GM21526 (cell line): ENCODE data around the gene FAM227B.
"Not testable (repeated sequence)": the region's sequence is repeated elsewhere in the genome, so short reads cannot be mapped to it uniquely, and the experiment has no call there.

Experiments
- ATAC-seq: cut with Tn5 transposase; IDR thresholded peaks from one replicate; pipeline ENCODE4 v1.9.1; 2021; ENCODE audit warnings: moderate library complexity; ENCODE audit not compliant: unreplicated experiment, low FRiP score

FAM227B gene

GRCh38 chr15:49619226-49619625, 1.4 kb downstream of the FAM227B start:
- no peak for ATAC-seq

DNA sequence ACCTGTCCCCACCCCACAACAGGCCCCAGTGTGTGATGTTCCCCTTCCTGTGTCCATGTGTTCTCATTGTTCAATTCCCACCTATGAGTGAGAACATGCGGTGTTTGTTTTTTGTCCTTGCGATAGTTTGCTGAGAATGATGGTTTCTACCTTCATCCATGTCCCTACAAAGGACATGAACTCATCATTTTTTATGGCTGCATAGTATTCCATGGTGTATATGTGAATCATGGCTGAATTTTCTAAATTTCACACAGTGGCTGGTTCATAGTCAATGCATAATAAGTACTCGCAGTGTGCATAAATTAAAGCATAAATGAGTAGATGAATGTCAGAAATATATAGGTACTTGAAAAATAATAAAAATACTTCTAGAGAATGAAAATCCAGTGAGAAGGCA, 8.4 kb downstream of the FAM227B start:
- ATAC-seq = not testable (repeated sequence)

DNA sequence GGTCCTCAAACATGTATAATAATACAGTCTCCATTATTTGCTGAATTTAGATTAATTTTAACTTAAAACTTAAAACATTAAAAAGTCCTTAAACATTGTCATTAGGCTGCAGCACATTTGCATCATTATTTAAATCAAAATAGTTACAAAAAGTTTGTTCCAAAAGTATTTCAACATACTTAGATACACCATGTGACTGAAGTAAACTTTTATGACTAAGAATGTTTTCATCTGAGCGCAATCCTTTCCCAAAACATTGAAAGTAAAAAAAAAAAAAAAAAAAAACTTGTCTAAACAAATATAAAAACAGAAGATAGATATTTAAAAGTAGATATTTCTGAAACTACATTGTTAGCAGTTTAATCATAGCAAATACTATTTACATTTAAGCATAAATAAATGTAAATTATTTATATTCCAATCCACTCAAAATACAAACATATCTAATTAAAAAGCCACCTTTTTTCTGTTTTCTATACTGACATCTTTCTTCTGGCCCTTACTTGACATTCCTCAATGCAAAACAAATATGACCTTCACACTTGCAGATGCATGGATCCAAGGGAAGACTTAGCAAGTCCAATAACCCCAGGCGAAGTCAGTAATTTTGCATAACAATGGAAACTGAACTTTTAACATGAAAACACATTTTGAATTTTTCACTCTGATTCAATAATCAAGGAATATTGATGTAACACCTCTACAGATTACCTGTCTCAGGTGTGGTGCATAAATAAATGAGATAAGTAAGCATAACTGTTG, 10.3 kb downstream of the FAM227B start:
- ATAC-seq = no peak

DNA sequence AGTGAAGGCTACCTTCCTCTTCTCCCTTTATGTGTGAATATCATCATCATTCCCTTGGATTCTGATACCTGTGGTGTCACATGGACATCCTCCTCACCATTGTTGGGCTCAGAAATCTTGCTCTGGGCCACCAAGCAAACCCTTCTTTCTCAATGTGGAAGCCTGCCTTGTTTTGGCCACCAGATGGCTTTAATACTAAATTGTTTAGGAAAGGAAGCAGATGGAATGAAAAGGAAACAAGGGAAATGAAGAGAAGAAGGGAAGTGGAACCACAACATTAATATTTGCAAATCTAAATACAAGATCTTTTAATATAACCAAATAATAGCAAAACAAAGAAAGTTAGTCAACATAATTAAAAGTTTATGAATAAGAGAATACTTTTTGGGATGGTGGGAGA, 14.0 kb downstream of the FAM227B start:
- ATAC-seq = no peak

DNA sequence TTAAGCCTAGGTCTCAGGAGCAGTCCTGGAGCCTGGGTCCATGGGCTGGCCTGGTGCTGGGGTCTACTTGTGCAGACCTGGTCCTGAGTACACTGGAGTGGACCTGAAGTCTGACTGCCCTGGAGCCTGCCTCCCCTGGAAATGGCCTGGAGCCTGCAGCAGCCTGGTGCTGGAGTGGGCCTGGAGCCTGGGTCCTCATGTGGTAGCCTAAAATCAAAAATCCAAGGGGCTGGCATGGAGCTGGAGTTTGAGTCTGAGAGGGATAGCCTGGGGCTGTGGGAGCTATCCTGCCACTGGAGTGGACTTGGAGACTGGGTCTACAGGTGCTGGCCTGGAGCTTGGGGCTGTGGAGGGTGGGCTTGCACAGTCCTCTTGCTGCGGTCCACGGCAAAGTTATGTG, 15.0 kb downstream of the FAM227B start:
- no peak for ATAC-seq

DNA sequence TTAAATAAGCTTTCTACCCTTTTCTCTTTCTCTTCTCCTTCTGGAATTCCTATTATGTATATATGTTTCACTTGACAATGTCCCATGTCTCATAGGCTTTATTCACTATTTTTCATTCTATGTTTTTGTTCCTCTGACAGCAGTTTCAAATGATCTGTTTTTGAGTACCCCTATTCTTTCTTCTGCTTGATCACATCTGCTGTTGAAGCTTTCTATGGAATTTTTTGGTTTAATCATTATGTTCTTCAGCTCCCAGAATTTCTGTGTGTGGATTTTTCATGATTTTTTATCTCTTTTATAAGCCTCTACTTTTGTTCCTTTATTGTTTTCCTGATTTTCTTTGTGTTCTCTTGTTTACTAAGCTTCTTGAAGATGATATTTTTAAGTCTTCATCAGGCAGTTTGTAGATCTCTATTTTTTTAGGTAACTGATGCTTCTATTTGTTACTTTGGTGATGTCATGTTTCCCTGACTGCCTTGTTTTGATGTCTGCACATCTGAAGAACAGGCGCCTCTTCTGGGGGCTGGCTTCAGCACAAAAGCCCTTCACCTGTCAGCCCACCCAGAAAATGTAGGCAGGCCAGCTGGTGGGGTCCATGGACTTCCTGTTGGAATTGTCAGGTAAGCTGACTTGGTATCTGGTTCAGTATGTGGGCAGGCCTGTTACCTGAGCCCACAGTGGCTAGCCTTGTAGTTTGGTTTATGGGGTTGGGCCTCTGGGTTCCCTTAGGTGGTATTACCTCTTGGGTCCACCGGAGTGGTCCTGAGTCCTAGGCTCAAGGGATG, 15.8 kb downstream of the FAM227B start:
- no peak for ATAC-seq

DNA sequence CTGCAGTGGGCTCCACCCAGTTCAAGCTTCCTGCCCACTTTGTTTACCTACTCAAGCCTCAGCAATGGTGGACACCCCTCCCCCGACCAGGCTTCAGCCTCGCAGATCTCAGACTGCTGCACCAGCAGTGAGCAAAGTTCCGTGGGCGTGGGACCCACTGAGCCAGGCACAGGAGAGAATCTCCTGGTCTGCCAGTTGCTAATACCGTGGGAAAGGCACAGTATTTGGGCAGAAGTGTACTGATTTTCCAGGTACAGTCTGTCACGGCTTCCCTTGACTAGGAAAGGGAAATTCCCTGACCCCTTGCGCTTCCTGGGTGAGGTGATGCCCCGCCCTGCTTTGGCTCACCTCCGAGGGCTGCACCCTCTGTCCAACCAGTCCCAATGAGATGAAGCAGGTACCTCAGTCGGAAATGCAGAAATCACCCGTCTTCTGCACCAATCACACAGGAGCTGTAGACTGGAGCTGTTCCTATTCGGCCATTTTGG, 27.7 kb downstream of the FAM227B start:
- not testable (repeated sequence) for ATAC-seq

DNA sequence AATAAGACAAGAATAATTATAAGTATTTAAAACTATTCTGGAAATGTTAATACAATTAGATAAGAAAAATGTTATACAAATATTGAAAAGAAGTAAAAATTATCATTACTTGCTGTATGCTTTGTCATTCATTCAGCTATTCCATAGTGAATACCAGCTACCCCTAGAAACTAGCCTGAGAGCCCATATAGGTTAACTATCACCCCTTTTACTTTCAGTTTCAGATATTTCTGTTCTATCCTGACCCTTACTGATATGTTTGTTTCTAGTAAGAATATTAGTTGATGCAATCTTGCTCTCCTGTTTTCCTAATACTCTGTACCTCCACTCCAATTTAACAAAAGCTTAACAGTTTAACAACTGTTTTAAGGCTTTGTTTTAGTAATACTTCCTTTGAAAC, 31.6 kb downstream of the FAM227B start:
- no peak for ATAC-seq

- ATAC-seq = no peak
Observed at GRCh38 chr15:49573421-49573820, 47.2 kb downstream of the FAM227B start.

- ATAC-seq = no peak
Observed at GRCh38 chr15:49570672-49571071, 49.9 kb downstream of the FAM227B start.

GRCh38 chr15:49570174-49570573, 50.4 kb downstream of the FAM227B start:
- ATAC-seq = no peak

- ATAC-seq = no peak
Observed at GRCh38 chr15:49560045-49560444, 60.6 kb downstream of the FAM227B start.

- no peak for ATAC-seq
Observed at GRCh38 chr15:49558929-49559328, 61.7 kb downstream of the FAM227B start.

DNA sequence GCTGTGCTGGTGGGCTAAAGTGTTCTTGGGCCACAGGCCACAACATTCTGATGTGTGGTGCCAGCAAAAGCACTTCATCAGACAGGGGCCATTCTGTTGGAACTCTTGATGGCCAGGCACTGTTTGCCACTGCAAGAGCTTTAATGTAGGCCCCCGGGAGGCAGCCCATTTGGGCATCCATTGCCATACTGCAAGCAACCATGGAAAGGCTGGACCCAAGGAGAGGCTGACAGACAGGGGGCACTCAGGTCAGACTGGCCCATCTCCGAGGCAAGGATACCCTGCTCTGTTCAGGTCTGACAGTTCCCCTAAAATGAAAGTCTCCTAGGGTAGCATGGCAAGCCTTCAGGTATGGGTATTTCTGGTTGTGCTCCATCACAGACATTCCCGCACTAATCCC, 64.2 kb downstream of the FAM227B start:
- no peak for ATAC-seq

- ATAC-seq = not testable (repeated sequence)
Observed at GRCh38 chr15:49550342-49550741, 70.3 kb downstream of the FAM227B start.

DNA sequence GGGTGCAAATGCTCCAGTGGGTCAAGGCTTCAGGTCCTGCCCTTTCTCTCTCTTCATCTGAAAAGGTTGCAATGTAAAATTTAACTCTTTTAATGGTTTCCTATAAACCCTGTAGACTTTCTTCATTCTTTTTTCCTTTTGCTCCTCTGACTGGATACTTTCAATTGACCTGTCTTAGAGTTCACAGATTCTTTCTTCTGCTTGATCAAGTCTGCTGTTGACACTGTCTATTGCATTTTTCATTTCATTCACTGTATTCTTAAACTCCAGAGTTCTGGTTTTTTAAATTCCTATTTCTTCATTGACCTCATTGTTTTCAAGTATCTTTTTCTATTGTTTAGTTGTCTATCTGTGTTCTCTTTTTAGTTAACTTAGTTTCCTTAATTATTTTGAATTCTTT, 82.1 kb downstream of the FAM227B start:
- ATAC-seq = no peak

- no peak for ATAC-seq
Observed at GRCh38 chr15:49530092-49530491, 90.5 kb downstream of the FAM227B start.

- no peak for ATAC-seq
Observed at GRCh38 chr15:49528289-49528688, 92.3 kb downstream of the FAM227B start.

DNA sequence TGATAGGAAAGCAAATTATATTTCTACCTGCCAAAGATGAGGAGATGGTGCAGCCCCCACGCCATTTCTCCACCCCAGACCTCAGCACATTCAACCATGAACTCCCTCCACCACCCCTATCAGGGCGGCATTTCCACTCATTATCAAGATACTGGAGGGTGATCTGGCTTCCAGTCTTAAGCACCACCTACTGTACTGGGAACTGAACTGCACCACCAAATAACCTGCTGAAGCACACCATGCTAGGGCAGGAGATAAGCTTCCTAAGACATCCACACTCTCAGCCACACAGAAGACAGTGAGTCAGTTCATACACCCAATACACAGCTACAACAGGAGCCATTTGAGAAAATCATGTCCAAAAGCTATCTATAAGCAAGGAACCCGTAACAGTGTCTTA, 98.8 kb downstream of the FAM227B start:
- no peak for ATAC-seq

DNA sequence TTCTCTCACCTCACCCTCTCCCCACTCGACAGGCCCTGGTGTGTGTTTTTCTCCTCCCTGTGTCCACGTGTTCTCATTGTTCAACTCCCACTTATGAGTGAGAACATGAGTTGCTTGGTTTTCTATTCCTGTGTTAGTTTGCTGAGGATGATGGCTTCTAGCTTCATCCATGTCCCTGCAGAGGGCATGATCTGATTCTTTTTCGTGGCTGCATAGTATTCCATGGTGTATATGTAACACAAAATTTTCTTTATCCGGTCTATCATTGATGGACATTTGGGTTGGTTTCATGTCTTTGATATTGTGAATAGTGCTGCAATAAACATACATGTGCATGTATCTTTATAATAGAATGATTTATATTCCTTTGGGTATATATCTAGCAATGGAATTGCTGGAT, 107.9 kb downstream of the FAM227B start:
- not testable (repeated sequence) for ATAC-seq

GRCh38 chr15:49507261-49507660, 113.4 kb downstream of the FAM227B start:
- ATAC-seq = no peak

DNA sequence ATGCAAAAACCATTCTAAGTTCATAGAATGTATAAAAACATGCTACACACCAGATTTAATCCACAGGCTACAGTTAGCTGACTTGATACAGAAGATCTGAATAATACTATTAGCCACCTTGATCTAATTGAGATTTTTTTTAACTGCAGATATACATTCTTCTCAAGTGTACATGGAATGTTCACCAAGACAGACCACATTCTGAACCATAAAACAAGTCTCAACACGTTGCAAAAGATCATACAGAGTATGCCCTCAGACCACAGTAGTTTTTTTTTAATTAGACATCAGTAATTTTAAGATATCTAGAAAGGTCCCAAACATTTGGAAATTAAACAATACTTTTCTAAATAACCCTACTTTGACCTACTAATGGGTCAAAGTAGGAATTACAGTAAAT, 114.3 kb downstream of the FAM227B start:
- ATAC-seq = no peak
